Ureter (tissue), 1 donor: ENCODE measurements around the gene FURIN. TPM values are rescaled to one million over a fixed set of nuclear protein-coding genes. Genes with fewer than 3 reads are reported as not detected.

Source experiments
- total RNA-seq: library from RNA; stranded (reverse); gene quantifications from one replicate; pipeline ENCODE4 v1.2.4, GENCODE V29; 2023
- donor health status: DM: yes; HTN: yes; CAD: no.

FURIN gene
- total RNA-seq, 1 donor from 2014 or later = 41.3 TPM

Other genes starting within 250 kb of the FURIN start
- gene BLM, start 151.2 kb upstream of the FURIN start, total RNA-seq = 3.7 TPM
- 36.2 TPM for gene FES, start 15.9 kb downstream of the FURIN start, total RNA-seq
- 58.5 TPM for gene MAN2A2, start 34.7 kb downstream of the FURIN start, total RNA-seq
- 19.5 TPM for gene HDDC3, start 64.0 kb downstream of the FURIN start, total RNA-seq
- gene UNC45A, start 66.7 kb downstream of the FURIN start, total RNA-seq = 77.0 TPM
- gene RCCD1, start 86.3 kb downstream of the FURIN start, total RNA-seq = 13.2 TPM
- gene PRC1, start 125.9 kb downstream of the FURIN start, total RNA-seq = 7.8 TPM
- 25.7 TPM for gene VPS33B, start 154.0 kb downstream of the FURIN start, total RNA-seq
- 2.3 TPM for gene SV2B, start 231.7 kb downstream of the FURIN start, total RNA-seq